Stomach (tissue), 4 donors: ENCODE results near the gene SLC12A3.

Experiments used
- CTCF ChIP-seq, 7 experiments: fragments of 450-650 bp in 4 of 7; fragments of 200-600 bp in 3 of 7; sonication (generic) in 3 of 7; IDR thresholded peaks; one replicate each; pipeline ENCODE4 v1.5.1; 2016 to 2019; ENCODE audit warnings: antibody characterized with exemption in 7 of 7, control low read depth in 2 of 7, mild to moderate bottlenecking in 1 of 7
- EP300 ChIP-seq: sonication (generic); formaldehyde crosslinking; IDR thresholded peaks from one replicate; pipeline ENCODE4 v1.6.1; 2017; ENCODE audit warnings: antibody characterized with exemption
- POLR2A ChIP-seq, 4 donors: fragments of 450-650 bp; IDR thresholded peaks; one replicate each; pipeline ENCODE4 v1.6.1; 2016; ENCODE audit warnings: antibody characterized with exemption in 4 of 4, control low read depth in 2 of 4, mild to moderate bottlenecking in 1 of 4, moderate library complexity in 1 of 4

GRCh38 chr16:56878282-56878854, 13.4 kb downstream of the SLC12A3 start:
- TF ChIP-seq CTCF (IDR thresholded peaks at IDR 0.05), result no peak
- no peak for TF ChIP-seq POLR2A (IDR thresholded peaks at IDR 0.05)
- no peak for TF ChIP-seq EP300
